NCI-H82 (cell line): Measurements from ENCODE around the gene TCF12.

Source experiments
- DNase-seq: peaks from one replicate; lab custom pipeline; 2025; lab: John Stamatoyannopoulos, UW

TCF12 gene

GRCh38 chr15:57169643-57170042 lies 251.2 kb downstream of the TCF12 start:
- DNase-seq = no peak

DNA sequence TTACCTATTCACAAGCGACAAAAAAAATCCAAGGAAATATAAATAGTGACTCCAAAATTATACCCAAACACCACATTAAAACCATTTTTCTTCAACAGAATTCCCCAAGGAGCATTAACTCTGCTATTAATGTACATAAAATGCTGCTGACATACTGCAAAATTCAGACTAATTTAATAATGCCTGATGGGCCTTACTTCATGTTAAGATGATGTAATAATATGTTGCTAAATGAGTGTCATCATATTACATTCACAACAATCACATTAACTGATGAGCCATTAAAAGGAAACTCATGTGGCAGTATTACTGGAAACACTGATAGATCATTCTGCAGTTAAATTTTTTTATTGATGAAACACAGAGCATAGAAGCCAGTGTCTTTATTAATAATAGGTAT lies 253.0 kb downstream of the TCF12 start:
- no peak for DNase-seq

GRCh38 chr15:57172925-57173324 lies 254.5 kb downstream of the TCF12 start:
- DNase-seq = no peak

GRCh38 chr15:57183041-57183440 lies 264.6 kb downstream of the TCF12 start:
- DNase-seq = no peak

DNA sequence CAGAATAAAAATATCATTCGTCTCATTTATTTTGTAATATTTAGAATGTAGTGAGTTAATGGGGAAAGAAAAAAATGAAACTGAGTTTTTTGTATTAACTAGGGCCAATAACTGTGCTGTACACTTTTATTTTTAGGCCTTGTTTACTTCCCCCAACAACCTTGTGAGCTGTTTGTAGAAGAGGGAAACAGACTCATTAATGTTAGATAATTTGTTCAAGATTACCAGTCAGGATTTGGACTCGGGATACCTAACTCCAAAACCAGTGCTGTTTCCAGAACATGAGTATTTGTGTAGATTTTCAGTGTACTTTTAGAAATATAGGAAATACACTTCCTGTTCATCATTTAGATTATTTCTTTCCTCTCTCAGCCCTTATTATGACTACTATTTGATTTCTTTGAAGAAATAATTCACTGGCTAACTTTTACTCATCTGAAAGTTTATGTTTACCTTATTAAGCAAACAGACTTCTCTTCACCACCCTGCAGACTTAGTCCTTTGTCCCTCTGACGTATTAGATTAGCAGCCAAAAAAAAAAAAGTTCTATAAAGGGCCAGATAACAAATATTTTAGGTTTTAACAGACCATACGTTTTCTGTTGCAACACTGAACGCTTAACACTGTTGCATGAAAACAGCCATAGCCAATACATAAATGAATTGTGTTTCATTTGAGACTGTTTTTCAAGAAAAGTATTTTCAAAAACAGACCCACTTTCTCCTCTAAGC lies 265.3 kb downstream of the TCF12 start:
- no peak for DNase-seq

GRCh38 chr15:57184502-57184901 lies 266.1 kb downstream of the TCF12 start:
- DNase-seq = no peak

DNA sequence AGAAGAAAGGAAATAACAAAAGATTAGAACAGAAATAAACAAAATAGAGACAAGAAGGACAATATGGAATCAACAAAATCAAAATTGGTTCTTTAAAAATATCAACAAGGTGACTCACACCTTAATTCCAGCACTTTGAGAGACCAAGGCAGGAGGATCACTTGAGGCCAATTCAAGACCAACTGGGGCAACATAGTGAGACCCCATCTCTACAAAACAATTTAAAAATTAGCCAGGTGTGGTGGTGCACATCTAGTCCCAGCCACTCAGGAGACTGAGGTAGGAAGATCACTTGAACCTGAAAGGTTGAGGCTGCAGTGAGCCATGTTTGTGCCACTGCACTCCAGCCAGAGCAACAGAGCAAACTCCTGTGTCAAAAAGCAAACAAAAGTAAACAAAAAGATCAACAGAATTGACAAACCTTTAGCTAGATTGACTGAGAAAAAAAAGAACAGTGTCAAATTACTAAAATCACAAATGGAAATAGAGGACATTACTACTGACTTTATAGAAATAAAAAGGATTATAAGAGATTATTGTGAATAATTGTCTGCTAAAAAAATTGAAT lies 267.1 kb downstream of the TCF12 start:
- no peak for DNase-seq

GRCh38 chr15:57189466-57189865 lies 271.0 kb downstream of the TCF12 start:
- DNase-seq = no peak

GRCh38 chr15:57190208-57190607 lies 271.8 kb downstream of the TCF12 start:
- DNase-seq = no peak

- DNase-seq = no peak
Observed at GRCh38 chr15:57193161-57193560, 274.7 kb downstream of the TCF12 start.

GRCh38 chr15:57195326-57195725 lies 276.9 kb downstream of the TCF12 start:
- DNase-seq = no peak

GRCh38 chr15:57196865-57197264 lies 278.4 kb downstream of the TCF12 start:
- no peak for DNase-seq

- no peak for DNase-seq
Observed at GRCh38 chr15:57198131-57198530, 279.7 kb downstream of the TCF12 start.

DNA sequence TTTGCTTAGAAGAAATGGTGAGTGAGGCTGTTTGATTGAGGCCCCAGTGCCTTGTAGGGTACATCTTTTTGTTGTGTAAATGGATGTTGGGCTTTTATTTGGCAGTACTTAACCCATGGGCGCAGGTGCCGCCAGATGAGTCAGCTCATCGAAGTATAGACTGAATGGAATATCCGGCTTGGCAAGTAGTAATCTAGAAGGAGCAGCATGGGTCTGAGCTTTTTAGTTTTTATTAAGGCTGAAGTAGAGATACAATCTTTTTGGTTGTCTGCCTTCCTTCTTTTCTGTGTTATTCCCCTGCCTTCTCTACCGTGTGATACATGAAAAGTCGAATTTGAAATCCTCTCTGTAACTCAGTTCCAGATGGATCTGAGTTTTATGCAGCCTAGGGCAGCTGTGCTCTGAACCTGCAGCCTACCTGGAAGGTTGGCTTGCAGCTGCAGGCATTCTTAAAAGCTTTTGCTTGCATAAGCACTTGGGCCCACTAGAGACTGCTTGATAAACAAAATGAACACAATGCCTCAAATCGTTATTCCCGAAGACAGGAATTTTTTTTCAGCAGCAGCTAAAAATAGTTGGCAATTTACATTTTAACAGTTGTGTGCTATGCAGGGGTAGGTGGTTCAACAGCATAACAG lies 280.3 kb downstream of the TCF12 start:
- DNase-seq = no peak

GRCh38 chr15:57201578-57201977 lies 283.1 kb downstream of the TCF12 start:
- no peak for DNase-seq

GRCh38 chr15:57203906-57204305 lies 285.5 kb downstream of the TCF12 start:
- DNase-seq = no peak

DNA sequence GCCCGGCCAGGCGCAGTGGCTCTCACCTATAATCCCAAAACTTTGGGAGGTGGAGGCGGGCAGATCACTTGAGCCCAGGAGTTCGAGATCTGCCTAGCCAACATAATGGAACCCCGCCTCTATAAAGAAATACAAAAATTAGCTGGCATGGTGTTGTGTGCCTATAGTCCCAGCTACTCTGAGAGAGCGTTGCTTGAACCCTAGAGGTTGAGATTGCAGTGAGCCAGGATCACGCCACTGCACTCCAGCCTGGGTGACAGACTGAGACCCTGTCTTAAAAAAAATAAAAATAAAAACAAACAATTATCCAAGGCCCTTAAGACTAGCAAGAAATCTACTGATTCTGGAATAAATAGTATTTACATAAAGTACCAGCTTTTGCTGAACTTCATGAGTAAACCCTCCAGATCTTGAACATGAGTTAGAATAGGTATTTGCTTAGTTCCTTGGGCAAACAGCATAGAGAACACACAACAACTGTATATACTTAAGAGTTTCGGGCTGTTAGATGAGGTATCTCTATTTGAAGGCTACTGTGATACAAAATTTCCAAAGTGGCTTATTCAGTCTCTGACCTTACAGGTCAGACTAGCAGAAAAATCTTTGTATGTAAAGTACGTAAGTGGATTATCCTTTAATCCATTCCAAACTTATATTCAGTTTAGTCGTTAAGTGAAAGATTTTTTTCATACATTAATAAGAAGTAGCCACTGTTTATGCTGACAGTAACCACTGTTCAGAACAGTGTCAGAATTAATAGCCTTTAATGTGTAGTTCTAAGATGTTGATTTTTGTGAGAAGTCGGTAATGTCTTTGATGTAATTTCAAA lies 286.8 kb downstream of the TCF12 start:
- DNase-seq = peak; percentile 77

DNA sequence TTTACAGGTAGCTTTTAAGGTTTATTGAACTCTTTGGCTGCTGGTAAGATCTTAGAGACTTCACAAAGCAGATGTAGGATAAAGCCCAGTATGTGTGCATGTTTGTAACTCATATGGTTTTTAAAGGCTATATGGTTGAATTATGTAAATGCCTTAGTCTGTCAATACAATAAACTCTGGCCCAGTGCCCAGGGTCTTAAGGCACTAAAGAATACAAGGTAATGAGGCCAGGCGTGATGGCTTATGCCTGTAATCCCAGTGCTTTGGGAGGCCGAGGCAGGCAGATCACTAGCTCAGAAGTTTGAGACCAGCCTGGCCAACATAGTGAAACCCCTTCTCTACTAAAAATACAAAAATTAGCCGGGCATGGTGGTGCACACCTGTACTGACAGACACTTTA lies 287.6 kb downstream of the TCF12 start:
- DNase-seq = peak; percentile 94

GRCh38 chr15:57213862-57214261 lies 295.4 kb downstream of the TCF12 start:
- DNase-seq = peak; percentile 65

- no peak for DNase-seq
Observed at GRCh38 chr15:57215326-57215725, 296.9 kb downstream of the TCF12 start.

DNA sequence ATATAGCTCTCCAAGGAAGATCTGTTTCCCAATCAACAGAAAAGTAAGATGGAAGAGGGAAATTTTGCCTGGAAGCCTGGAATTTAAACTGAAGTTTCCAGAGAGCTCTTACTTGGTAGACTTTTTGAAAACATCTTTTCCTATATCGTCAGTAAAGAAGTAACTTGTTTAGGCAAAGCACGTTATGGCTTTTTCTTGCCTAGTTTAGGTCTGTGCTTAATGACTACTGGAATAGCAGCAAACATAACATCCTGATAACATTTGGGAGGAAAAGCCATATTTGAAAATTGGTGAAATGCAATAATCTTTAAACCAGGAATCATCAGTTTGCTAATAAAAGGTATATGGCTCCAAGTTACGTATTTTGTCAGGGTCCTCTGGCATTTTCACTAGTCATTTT lies 297.4 kb downstream of the TCF12 start:
- DNase-seq = no peak

GRCh38 chr15:57216288-57216687 lies 297.8 kb downstream of the TCF12 start:
- DNase-seq = peak; percentile 72
